SK-N-MC (cell line): ENCODE results near the gene HBS1L.

Source experiments
- EZH2 ChIP-seq: fragments of 200-600 bp; sonication (generic); IDR thresholded peaks from one replicate; pipeline ENCODE4 v1.6.1; 2017; ENCODE audit warnings: antibody characterized with exemption
- FOXP2 ChIP-seq: optimal IDR thresholded peaks from 2 replicates; pipeline ENCODE3; 2011; ENCODE audit warnings: mild to moderate bottlenecking, moderate library complexity; ENCODE audit not compliant: insufficient read depth; ENCODE audit errors: extremely low read length, control extremely low read depth
- POLR2AphosphoS5 ChIP-seq: IDR thresholded peaks from 2 replicates; pipeline ENCODE4 v1.6.1; 2012; ENCODE audit warnings: mild to moderate bottlenecking, low read depth, low read length, borderline replicate concordance

GRCh38 chr6:135075018-135075417 is 20.4 kb upstream of the HBS1L start:
- TF ChIP-seq POLR2AphosphoS5 = no peak
- no peak for TF ChIP-seq EZH2
- TF ChIP-seq FOXP2 = no peak
